Keratinocyte (primary cell): ENCODE data around the gene NRG3. TPM values are rescaled to one million over a fixed set of nuclear protein-coding genes. Genes with fewer than 3 reads are reported as not detected.

Source experiments
- DNase-seq: peaks from one replicate; pipeline ENCODE4 v3.0.0-alpha.2; 2011; ENCODE audit warnings: low read depth, missing footprints, low spot score
- FAIRE-seq: peaks from 2 replicates; lab custom pipeline; 2011; peaks lifted over from hg19 to GRCh38; lab: Jason Lieb, UNC
- H2AFZ ChIP-seq: 2 replicates; pipeline ENCODE4 v1.6.0; 2012; ENCODE audit warnings: low read length, control low read depth, inconsistent platforms; ENCODE audit not compliant: control insufficient read depth
- H3K27ac ChIP-seq: 2 replicates; pipeline ENCODE4 v1.5.1; 2011; ENCODE audit warnings: low read length; ENCODE audit not compliant: control insufficient read depth, insufficient read depth
- H3K27me3 ChIP-seq: 3 replicates; pipeline ENCODE4 v1.6.0; 2011; ENCODE audit warnings: low read length; ENCODE audit not compliant: control insufficient read depth, insufficient read depth; ENCODE audit errors: extremely low read depth
- H3K36me3 ChIP-seq, 2 experiments: 2 replicates in 1 of 2; 3 replicates in 1 of 2; pipeline ENCODE4 v1.5.1; 2011; ENCODE audit warnings: low read length in 2 of 2, mild to moderate bottlenecking in 1 of 2; ENCODE audit not compliant: control insufficient read depth in 2 of 2, insufficient read depth in 2 of 2; ENCODE audit errors: extremely low read depth in 1 of 2
- H3K4me1 ChIP-seq: 3 replicates; pipeline ENCODE4 v1.5.1; 2011; ENCODE audit warnings: low read length; ENCODE audit not compliant: control insufficient read depth, insufficient read depth; ENCODE audit errors: extremely low read depth
- H3K4me2 ChIP-seq: 3 replicates; pipeline ENCODE4 v1.6.0; 2011; ENCODE audit warnings: low read depth, low read length; ENCODE audit not compliant: control insufficient read depth, insufficient read depth; ENCODE audit errors: extremely low read depth
- H3K4me3 ChIP-seq, 3 experiments: fragments of 200-600 bp in 1 of 3; sonication (generic) in 1 of 3; 2 replicates in 2 of 3; 3 replicates in 1 of 3; pipeline ENCODE4 v1.5.1; 2011 to 2016; ENCODE audit warnings: low read length in 3 of 3, mild to moderate bottlenecking in 3 of 3, control low read depth in 2 of 3, inconsistent platforms in 1 of 3, low read depth in 1 of 3, mixed read lengths in 1 of 3, mixed run types in 1 of 3, moderate library complexity in 1 of 3; ENCODE audit not compliant: control insufficient read depth in 2 of 3, insufficient read depth in 2 of 3; ENCODE audit errors: extremely low read depth in 1 of 3
- H3K79me2 ChIP-seq: 2 replicates; pipeline ENCODE4 v1.6.0; 2012; ENCODE audit warnings: low read length; ENCODE audit not compliant: control insufficient read depth, insufficient read depth
- H3K9ac ChIP-seq: 3 replicates; pipeline ENCODE4 v1.6.0; 2011; ENCODE audit warnings: low read length; ENCODE audit not compliant: control insufficient read depth, insufficient read depth; ENCODE audit errors: extremely low read depth
- H3K9me1 ChIP-seq: 3 replicates; pipeline ENCODE4 v1.6.0; 2011; ENCODE audit warnings: low read length; ENCODE audit not compliant: control insufficient read depth, insufficient read depth; ENCODE audit errors: extremely low read depth
- H3K9me3 ChIP-seq: 2 replicates; pipeline ENCODE4 v1.5.1; 2012; ENCODE audit warnings: low read depth, low read length; ENCODE audit not compliant: control insufficient read depth
- H4K20me1 ChIP-seq: 3 replicates; pipeline ENCODE4 v1.6.0; 2011; ENCODE audit warnings: low read length; ENCODE audit not compliant: control insufficient read depth, insufficient read depth; ENCODE audit errors: extremely low read depth
- EZH2 ChIP-seq: IDR thresholded peaks from one replicate; pipeline ENCODE4 v1.6.1; 2012; ENCODE audit warnings: inconsistent platforms, mild to moderate bottlenecking, low read length, moderate library complexity
- dilution Hi-C: fragments of 300-500 bp; cut with MboI; formaldehyde crosslinking; loops from one replicate; pipeline ENCODE4 v1.7.0; 2020; ENCODE audit warnings: low sequenced_read_pairs; ENCODE audit not compliant: extremely low pct_ligation_motif_present
- polyA plus RNA-seq, 5 experiments: library from polyadenylated mRNA; depleted of rRNA in 3 of 5; stranded (reverse) in 3 of 5; stranded (forward) in 1 of 5; unstranded in 1 of 5; fragments of >200 nt; gene quantifications; 1 replicate in 1 of 5; 2 replicates in 3 of 5; 3 replicates in 1 of 5; pipeline versions ENCODE4 v1.2.1 to v1.2.3, GENCODE V29; 2011 to 2012; ENCODE audit warnings: missing spikeins in 2 of 5, low read depth in 1 of 5, low replicate concordance in 1 of 5
- TF ChIP-seq, protein P1 (sequence below), 3 experiments: IDR thresholded peaks in 1 of 3; conservative IDR thresholded peaks in 1 of 3; optimal IDR thresholded peaks in 1 of 3; 2 replicates in 2 of 3; 3 replicates in 1 of 3; pipeline versions ENCODE3 to v1.5.1; 2011; ENCODE audit warnings: low read length in 3 of 3, mild to moderate bottlenecking in 3 of 3, moderate library complexity in 2 of 3, control low read depth in 1 of 3, inconsistent platforms in 1 of 3; ENCODE audit not compliant: insufficient read depth in 2 of 3; ENCODE audit errors: extremely low read depth in 1 of 3

NRG3 gene
- polyA plus RNA-seq, 1 donor (not counting 4 experiments of a cell fraction or from before 2014, with no cell fraction given): not detected

DNA sequence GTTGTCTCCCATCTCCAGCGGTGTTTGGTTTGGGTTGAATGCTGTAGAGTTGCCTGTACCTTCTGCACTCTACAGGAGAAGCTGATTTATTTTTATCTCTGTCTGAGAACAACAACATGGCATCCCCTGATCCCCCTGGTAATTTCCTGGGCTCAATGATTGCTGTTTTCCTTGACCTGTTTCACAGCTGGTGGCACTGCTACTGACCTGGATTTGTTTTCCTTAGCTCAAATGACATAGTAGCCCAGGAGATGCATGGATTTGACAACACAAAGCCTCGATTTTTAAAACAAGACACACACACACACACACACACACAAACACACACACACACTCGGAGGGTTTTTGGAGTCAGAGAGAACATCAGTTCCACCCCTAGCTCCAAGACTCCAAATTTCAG lies 301.6 kb downstream of the NRG3 start:
- Histone ChIP-seq H3K4me3 (no peak overlapping the region), H4K20me1 (no peaks in the 10 kb centered on the region), H3K4me2 (no peak overlapping the region), H2AFZ (no peak overlapping the region), H3K27ac (no peak overlapping the region), H3K27me3 (no peaks in the 10 kb centered on the region), H3K79me2 (no peaks in the 10 kb centered on the region), H3K4me1 (no peaks in the 10 kb centered on the region), H3K36me3 (no peaks in the 10 kb centered on the region), H3K9me3 (no peaks in the 10 kb centered on the region), H3K9me1 (no peaks in the 10 kb centered on the region), H3K9ac (no peak overlapping the region)
- no peak for TF ChIP-seq EZH2
- TF ChIP-seq, protein P1, sequence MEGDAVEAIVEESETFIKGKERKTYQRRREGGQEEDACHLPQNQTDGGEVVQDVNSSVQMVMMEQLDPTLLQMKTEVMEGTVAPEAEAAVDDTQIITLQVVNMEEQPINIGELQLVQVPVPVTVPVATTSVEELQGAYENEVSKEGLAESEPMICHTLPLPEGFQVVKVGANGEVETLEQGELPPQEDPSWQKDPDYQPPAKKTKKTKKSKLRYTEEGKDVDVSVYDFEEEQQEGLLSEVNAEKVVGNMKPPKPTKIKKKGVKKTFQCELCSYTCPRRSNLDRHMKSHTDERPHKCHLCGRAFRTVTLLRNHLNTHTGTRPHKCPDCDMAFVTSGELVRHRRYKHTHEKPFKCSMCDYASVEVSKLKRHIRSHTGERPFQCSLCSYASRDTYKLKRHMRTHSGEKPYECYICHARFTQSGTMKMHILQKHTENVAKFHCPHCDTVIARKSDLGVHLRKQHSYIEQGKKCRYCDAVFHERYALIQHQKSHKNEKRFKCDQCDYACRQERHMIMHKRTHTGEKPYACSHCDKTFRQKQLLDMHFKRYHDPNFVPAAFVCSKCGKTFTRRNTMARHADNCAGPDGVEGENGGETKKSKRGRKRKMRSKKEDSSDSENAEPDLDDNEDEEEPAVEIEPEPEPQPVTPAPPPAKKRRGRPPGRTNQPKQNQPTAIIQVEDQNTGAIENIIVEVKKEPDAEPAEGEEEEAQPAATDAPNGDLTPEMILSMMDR (optimal IDR thresholded peaks at IDR 0.05 in 1 of 3, IDR thresholded peaks at IDR 0.05 in 1 of 3, conservative IDR thresholded peaks at IDR 0.05 in 1 of 3; ENCODE audit: extremely low read depth in 1 of 3, insufficient read depth in 2 of 3, low read length in 3 of 3): no peak
- dilution Hi-C loops: no loop called here
- no peak for DNase-seq
- FAIRE-seq: no peak

DNA sequence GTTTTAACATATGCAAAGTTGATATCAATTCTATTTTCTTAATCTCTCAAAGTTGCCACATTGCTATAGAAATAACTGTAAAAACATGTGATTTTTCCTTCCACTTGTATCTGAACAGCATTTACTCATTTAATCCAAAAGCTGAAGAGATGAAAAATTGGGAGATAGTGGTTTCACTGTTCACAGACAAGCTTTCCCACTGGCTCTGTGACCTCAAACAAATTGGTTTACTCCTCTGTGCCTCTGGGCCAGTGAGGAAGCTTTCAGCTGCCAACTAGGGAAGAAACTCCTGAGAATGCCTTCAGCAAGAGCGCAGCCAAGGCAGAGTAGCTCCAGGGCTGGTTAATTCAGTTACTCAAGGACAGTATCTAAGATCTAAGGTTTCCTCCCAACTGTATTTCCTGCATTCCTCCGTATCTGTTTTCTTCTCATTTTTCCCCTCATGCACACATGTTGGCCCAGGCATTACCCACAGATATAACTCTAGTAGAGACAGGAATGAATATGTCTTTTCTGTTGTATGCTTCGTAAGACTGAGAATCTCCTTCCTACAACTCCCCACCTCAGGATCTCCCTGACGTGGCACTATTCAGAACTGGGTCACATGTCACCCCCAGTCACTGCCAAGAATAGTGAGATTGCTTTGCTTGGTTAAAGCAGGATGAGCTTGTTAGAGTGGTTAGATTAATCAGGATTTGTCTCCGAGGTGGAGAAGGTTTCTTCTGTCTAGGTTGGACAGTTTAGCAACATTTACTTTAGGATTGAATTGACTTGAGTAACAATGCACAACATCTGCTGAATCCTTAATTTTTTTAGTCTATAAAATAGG lies 315.7 kb downstream of the NRG3 start:
- no peak overlapping the region for H3K4me3 ChIP-seq
- H3K9ac ChIP-seq: no peak overlapping the region
- no peak overlapping the region for H3K27ac ChIP-seq
- TF ChIP-seq, protein P1 (optimal IDR thresholded peaks at IDR 0.05 in 1 of 3, IDR thresholded peaks at IDR 0.05 in 1 of 3, conservative IDR thresholded peaks at IDR 0.05 in 1 of 3; ENCODE audit: extremely low read depth in 1 of 3, insufficient read depth in 2 of 3, low read length in 3 of 3): no peak
- no peak for TF ChIP-seq EZH2
- no peak for FAIRE-seq
- H3K36me3 ChIP-seq: no peaks in the 10 kb centered on the region
- no peaks in the 10 kb centered on the region for H3K27me3 ChIP-seq
- H3K4me2 ChIP-seq: no peak overlapping the region
- no peak overlapping the region for H2AFZ ChIP-seq
- no peaks in the 10 kb centered on the region for H4K20me1 ChIP-seq
- H3K4me1 ChIP-seq: no peaks in the 10 kb centered on the region
- no peaks in the 10 kb centered on the region for H3K79me2 ChIP-seq
- H3K9me3 ChIP-seq: no peaks in the 10 kb centered on the region
- no peaks in the 10 kb centered on the region for H3K9me1 ChIP-seq
- dilution Hi-C loops: no loop called here
- DNase-seq: no peak
